RWPE1 (cell line): ENCODE measurements around the gene ABCA13.

Source experiments
- CTCF ChIA-PET: fragments of 350-600 bp; sonication (Branson Sonifier 250); formaldehyde crosslinking; extraction: SDS; loops from one replicate; lab custom pipeline; 2021; lab: Yijun Ruan, JAX
- POLR2A ChIA-PET: fragments of 400-600 bp; formaldehyde crosslinking; extraction: SDS; loops from one replicate; lab custom pipeline; 2020; ENCODE audit warnings: antibody characterized with exemption; ENCODE audit not compliant: low non-redundant PET; lab: Yijun Ruan, JAX
- DNase-seq: peaks from one replicate; pipeline ENCODE4 v3.0.0; 2012; ENCODE audit warnings: low spot score
- H3K27ac ChIP-seq: fragments of 450-650 bp; 2 replicates; pipeline ENCODE4 v1.5.1; 2017
- CTCF ChIP-seq: fragments of 450-650 bp; conservative IDR thresholded peaks from 2 replicates; pipeline ENCODE4 v1.5.1; 2017; ENCODE audit warnings: low read depth, mild to moderate bottlenecking

Gene ABCA13

GRCh38 chr7:48179496-48180030, 8.3 kb downstream of the ABCA13 start:
- ChIA-PET POLR2A (no interaction called here), CTCF (interaction anchor here (0.6 kb wide), 1 partner anchor 9 kb away, joined by 3 read pairs; no protein-coding TSS in a partner anchor)
- no peak for DNase-seq
- no peak overlapping the region for H3K27ac ChIP-seq
- TF ChIP-seq CTCF = no peak

GRCh38 chr7:48180981-48181380, 9.7 kb downstream of the ABCA13 start:
- TF ChIP-seq CTCF = no peak
- ChIA-PET CTCF (interaction anchor here (0.6 to 0.7 kb wide), 2 partner anchors 82 to 296 kb away, joined by 3 read pairs; no protein-coding TSS in a partner anchor), POLR2A (no interaction called here)
- no peak for DNase-seq
- H3K27ac ChIP-seq = no peak overlapping the region

- TF ChIP-seq CTCF = no peak
- ChIA-PET CTCF (no interaction called here), POLR2A (no interaction called here)
- DNase-seq = no peak
- H3K27ac ChIP-seq = no peak overlapping the region
These were observed 11.6 kb downstream of the ABCA13 start for GRCh38 chr7:48182718-48183369.

GRCh38 chr7:48183370-48183743, 12.1 kb downstream of the ABCA13 start:
- POLR2A ChIA-PET = no interaction called here

GRCh38 chr7:48183965-48184364, 12.7 kb downstream of the ABCA13 start:
- POLR2A ChIA-PET = no interaction called here

More at GRCh38 chr7:48183370-48183743, 12.1 kb downstream of the ABCA13 start:
- no peak overlapping the region for H3K27ac ChIP-seq
- CTCF ChIA-PET = no interaction called here
- no peak for TF ChIP-seq CTCF
- DNase-seq = no peak

GRCh38 chr7:48188776-48189520, 17.7 kb downstream of the ABCA13 start:
- POLR2A ChIA-PET = no interaction called here
- TF ChIP-seq CTCF = no peak
- CTCF ChIA-PET = no interaction called here
- no peak for DNase-seq
- H3K27ac ChIP-seq = no peak overlapping the region

More at GRCh38 chr7:48183965-48184364, 12.7 kb downstream of the ABCA13 start:
- CTCF ChIA-PET = no interaction called here
- no peak for TF ChIP-seq CTCF
- no peak overlapping the region for H3K27ac ChIP-seq
- DNase-seq = no peak
